ENCODE data around the gene FNDC3B. TPM values are rescaled to one million over a fixed set of nuclear protein-coding genes. Genes with fewer than 3 reads are reported as not detected.

FNDC3B gene
- total and polyA plus RNA-seq, 2 donors (not counting 1 experiment from before 2014, with no cell fraction given): 1.2 to 9.2 TPM

- ATAC-seq (ENCODE audit: low read depth): no peak
- CTCF ChIA-PET: no interaction called here
Measured at GRCh38 chr3:172247525-172248274, 208.3 kb downstream of the FNDC3B start.

More at GRCh38 chr3:172247525-172248274, 208.3 kb downstream of the FNDC3B start:
- no peak overlapping the region for H3K4me3 ChIP-seq (ENCODE audit: control extremely low read depth in 1 of 5, extremely low read depth in 1 of 5, insufficient read depth in 1 of 5, low read depth in 2 of 5, low read length in 4 of 5)
- no peak overlapping the region for H3K4me2 ChIP-seq (replicated peaks; ENCODE audit: low read depth, low read length, poor library complexity, severe bottlenecking)
- no peak overlapping the region for H3K9ac ChIP-seq (ENCODE audit: low read length)
- no peaks in the 10 kb centered on the region for H3K27me3 ChIP-seq (replicated peaks in 1 of 4; ENCODE audit: control extremely low read depth in 1 of 4, control insufficient read depth in 3 of 4, insufficient read depth in 4 of 4, low read length in 3 of 4)
- no peaks in the 10 kb centered on the region for H3K27me3 Mint-ChIP-seq
- DNase-seq: no peak
- no peaks in the 10 kb centered on the region for H3K36me3 ChIP-seq (replicated peaks in 1 of 2; ENCODE audit: control extremely low read depth in 1 of 2, control insufficient read depth in 1 of 2, extremely low read depth in 1 of 2, insufficient read depth in 2 of 2, low read length in 1 of 2)
- no peaks in the 10 kb centered on the region for H3K4me1 Mint-ChIP-seq
- POLR2A ChIA-PET: no interaction called here
- H3K9me3 ChIP-seq (ENCODE audit: control extremely low read depth in 1 of 3, control insufficient read depth in 2 of 3, insufficient read depth in 1 of 3, low read length in 2 of 3): no peaks in the 10 kb centered on the region
- TF ChIP-seq EZH2 (IDR thresholded peaks at IDR 0.05; ENCODE audit: borderline replicate concordance, insufficient read depth, low read depth, low read length, poor library complexity, severe bottlenecking) (no peak), CTCF (IDR thresholded peaks at IDR 0.05) (no peak)
- H3K4me3 Mint-ChIP-seq: no peak overlapping the region
- H3K4me1 ChIP-seq (ENCODE audit: control insufficient read depth in 2 of 2, insufficient read depth in 2 of 2, low read length in 2 of 2): no peaks in the 10 kb centered on the region
- no peaks in the 10 kb centered on the region for H3K79me2 ChIP-seq (ENCODE audit: control insufficient read depth, insufficient read depth, low read length)
- intact Hi-C loops (cut with micrococcal nuclease): no loop called here
- H4K20me1 ChIP-seq (ENCODE audit: control insufficient read depth, insufficient read depth, low read length, poor library complexity, severe bottlenecking): no peaks in the 10 kb centered on the region
- 100% methylated on average over 4 of the region's 13 CpGs for WGBS (ENCODE audit: insufficient coverage)
- H3K27ac Mint-ChIP-seq: no peak overlapping the region
- H2AFZ ChIP-seq (ENCODE audit: insufficient read depth, low read depth, low read length, poor library complexity, severe bottlenecking): no peak overlapping the region
- peaks cover 8% of the 10 kb centered on the region for H3K9me3 Mint-ChIP-seq (ENCODE audit: insufficient read depth)
- H3K27ac ChIP-seq (ENCODE audit: low read length in 2 of 2): no peak overlapping the region

Data from B cell (primary cell).